Keratinocyte (primary cell): Measurements from ENCODE around the gene ATP8A1. TPM values are rescaled to one million over a fixed set of nuclear protein-coding genes. Genes with fewer than 3 reads are reported as not detected.
"Not testable (repeated sequence)": the region's sequence is repeated elsewhere in the genome, so short reads cannot be mapped to it uniquely, and the experiment has no call there.

ENCODE experiments used
- DNase-seq: peaks from one replicate; pipeline ENCODE4 v3.0.0-alpha.2; 2011; ENCODE audit warnings: low read depth, missing footprints, low spot score
- FAIRE-seq: peaks from 2 replicates; lab custom pipeline; 2011; peaks lifted over from hg19 to GRCh38; lab: Jason Lieb, UNC
- H2AFZ ChIP-seq: 2 replicates; pipeline ENCODE4 v1.6.0; 2012; ENCODE audit warnings: low read length, control low read depth, inconsistent platforms; ENCODE audit not compliant: control insufficient read depth
- H3K27ac ChIP-seq: 2 replicates; pipeline ENCODE4 v1.5.1; 2011; ENCODE audit warnings: low read length; ENCODE audit not compliant: control insufficient read depth, insufficient read depth
- H3K27me3 ChIP-seq: 3 replicates; pipeline ENCODE4 v1.6.0; 2011; ENCODE audit warnings: low read length; ENCODE audit not compliant: control insufficient read depth, insufficient read depth; ENCODE audit errors: extremely low read depth
- H3K36me3 ChIP-seq, 2 experiments: 2 replicates in 1 of 2; 3 replicates in 1 of 2; pipeline ENCODE4 v1.5.1; 2011; ENCODE audit warnings: low read length in 2 of 2, mild to moderate bottlenecking in 1 of 2; ENCODE audit not compliant: control insufficient read depth in 2 of 2, insufficient read depth in 2 of 2; ENCODE audit errors: extremely low read depth in 1 of 2
- H3K4me1 ChIP-seq: 3 replicates; pipeline ENCODE4 v1.5.1; 2011; ENCODE audit warnings: low read length; ENCODE audit not compliant: control insufficient read depth, insufficient read depth; ENCODE audit errors: extremely low read depth
- H3K4me2 ChIP-seq: 3 replicates; pipeline ENCODE4 v1.6.0; 2011; ENCODE audit warnings: low read depth, low read length; ENCODE audit not compliant: control insufficient read depth, insufficient read depth; ENCODE audit errors: extremely low read depth
- H3K4me3 ChIP-seq, 3 experiments: fragments of 200-600 bp in 1 of 3; sonication (generic) in 1 of 3; 2 replicates in 2 of 3; 3 replicates in 1 of 3; pipeline ENCODE4 v1.5.1; 2011 to 2016; ENCODE audit warnings: low read length in 3 of 3, mild to moderate bottlenecking in 3 of 3, control low read depth in 2 of 3, inconsistent platforms in 1 of 3, low read depth in 1 of 3, mixed read lengths in 1 of 3, mixed run types in 1 of 3, moderate library complexity in 1 of 3; ENCODE audit not compliant: control insufficient read depth in 2 of 3, insufficient read depth in 2 of 3; ENCODE audit errors: extremely low read depth in 1 of 3
- H3K79me2 ChIP-seq: 2 replicates; pipeline ENCODE4 v1.6.0; 2012; ENCODE audit warnings: low read length; ENCODE audit not compliant: control insufficient read depth, insufficient read depth
- H3K9ac ChIP-seq: 3 replicates; pipeline ENCODE4 v1.6.0; 2011; ENCODE audit warnings: low read length; ENCODE audit not compliant: control insufficient read depth, insufficient read depth; ENCODE audit errors: extremely low read depth
- H3K9me1 ChIP-seq: 3 replicates; pipeline ENCODE4 v1.6.0; 2011; ENCODE audit warnings: low read length; ENCODE audit not compliant: control insufficient read depth, insufficient read depth; ENCODE audit errors: extremely low read depth
- H3K9me3 ChIP-seq: 2 replicates; pipeline ENCODE4 v1.5.1; 2012; ENCODE audit warnings: low read depth, low read length; ENCODE audit not compliant: control insufficient read depth
- H4K20me1 ChIP-seq: 3 replicates; pipeline ENCODE4 v1.6.0; 2011; ENCODE audit warnings: low read length; ENCODE audit not compliant: control insufficient read depth, insufficient read depth; ENCODE audit errors: extremely low read depth
- CTCF ChIP-seq, 3 experiments: IDR thresholded peaks in 1 of 3; conservative IDR thresholded peaks in 1 of 3; optimal IDR thresholded peaks in 1 of 3; 2 replicates in 2 of 3; 3 replicates in 1 of 3; pipeline versions ENCODE3 to v1.5.1; 2011; ENCODE audit warnings: low read length in 3 of 3, mild to moderate bottlenecking in 3 of 3, moderate library complexity in 2 of 3, control low read depth in 1 of 3, inconsistent platforms in 1 of 3; ENCODE audit not compliant: insufficient read depth in 2 of 3; ENCODE audit errors: extremely low read depth in 1 of 3
- EZH2 ChIP-seq: IDR thresholded peaks from one replicate; pipeline ENCODE4 v1.6.1; 2012; ENCODE audit warnings: inconsistent platforms, mild to moderate bottlenecking, low read length, moderate library complexity
- dilution Hi-C: fragments of 300-500 bp; cut with MboI; formaldehyde crosslinking; loops from one replicate; pipeline ENCODE4 v1.7.0; 2020; ENCODE audit warnings: low sequenced_read_pairs; ENCODE audit not compliant: extremely low pct_ligation_motif_present
- polyA plus RNA-seq, 5 experiments: library from polyadenylated mRNA; depleted of rRNA in 3 of 5; stranded (reverse) in 3 of 5; stranded (forward) in 1 of 5; unstranded in 1 of 5; fragments of >200 nt; gene quantifications; 1 replicate in 1 of 5; 2 replicates in 3 of 5; 3 replicates in 1 of 5; pipeline versions ENCODE4 v1.2.1 to v1.2.3, GENCODE V29; 2011 to 2012; ENCODE audit warnings: missing spikeins in 2 of 5, low read depth in 1 of 5, low replicate concordance in 1 of 5

Gene ATP8A1
- polyA plus RNA-seq, 1 donor (not counting 4 experiments of a cell fraction or from before 2014, with no cell fraction given) = 0.20 TPM

- no peaks in the 10 kb centered on the region for H3K9me3 ChIP-seq
- H3K79me2 ChIP-seq = no peaks in the 10 kb centered on the region
- FAIRE-seq = no peak
- no peaks in the 10 kb centered on the region for H3K9me1 ChIP-seq
- no peak overlapping the region for H2AFZ ChIP-seq
- H3K4me1 ChIP-seq = no peaks in the 10 kb centered on the region
- no peak overlapping the region for H3K4me2 ChIP-seq
- no peak overlapping the region for H3K4me3 ChIP-seq
- no peaks in the 10 kb centered on the region for H3K27me3 ChIP-seq
- H3K9ac ChIP-seq = no peak overlapping the region
- H3K27ac ChIP-seq = no peak overlapping the region
- dilution Hi-C loops = no loop called here
- DNase-seq = no peak
- TF ChIP-seq EZH2 (no peak), CTCF (optimal IDR thresholded peaks at IDR 0.05 in 1 of 3, IDR thresholded peaks at IDR 0.05 in 1 of 3, conservative IDR thresholded peaks at IDR 0.05 in 1 of 3; ENCODE audit: extremely low read depth in 1 of 3, insufficient read depth in 2 of 3, low read length in 3 of 3) (no peak)
- H4K20me1 ChIP-seq = no peaks in the 10 kb centered on the region
- H3K36me3 ChIP-seq = no peaks in the 10 kb centered on the region
These were observed 169.7 kb downstream of the ATP8A1 start for GRCh38 chr4:42487230-42487629.

DNA sequence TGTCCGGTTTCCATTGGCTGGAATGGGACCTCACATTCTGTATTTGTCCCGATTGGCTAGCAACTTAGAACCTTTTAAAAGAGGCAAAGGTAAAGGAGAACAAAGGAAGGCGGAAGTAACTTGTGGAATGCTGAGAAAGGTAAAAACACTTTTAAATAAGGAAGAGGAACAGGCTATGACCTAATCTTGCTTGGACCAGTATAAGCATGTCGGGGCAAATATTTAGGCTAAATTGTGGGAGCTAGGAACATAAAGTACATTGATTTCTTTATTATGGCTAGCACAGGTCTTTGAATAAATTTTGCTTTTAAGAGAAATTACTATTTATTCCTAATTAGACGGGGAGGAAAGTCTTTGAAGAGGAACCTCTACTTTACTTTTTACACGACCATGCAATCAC lies 170.7 kb downstream of the ATP8A1 start:
- H3K79me2 ChIP-seq, H3K27ac ChIP-seq, H3K36me3 ChIP-seq, H2AFZ ChIP-seq, H3K4me3 ChIP-seq, H4K20me1 ChIP-seq, H3K4me1 ChIP-seq, dilution Hi-C loops, FAIRE-seq, H3K9me1 ChIP-seq, H3K9me3 ChIP-seq, H3K9ac ChIP-seq, DNase-seq, H3K27me3 ChIP-seq, H3K4me2 ChIP-seq: not testable (repeated sequence)

DNA sequence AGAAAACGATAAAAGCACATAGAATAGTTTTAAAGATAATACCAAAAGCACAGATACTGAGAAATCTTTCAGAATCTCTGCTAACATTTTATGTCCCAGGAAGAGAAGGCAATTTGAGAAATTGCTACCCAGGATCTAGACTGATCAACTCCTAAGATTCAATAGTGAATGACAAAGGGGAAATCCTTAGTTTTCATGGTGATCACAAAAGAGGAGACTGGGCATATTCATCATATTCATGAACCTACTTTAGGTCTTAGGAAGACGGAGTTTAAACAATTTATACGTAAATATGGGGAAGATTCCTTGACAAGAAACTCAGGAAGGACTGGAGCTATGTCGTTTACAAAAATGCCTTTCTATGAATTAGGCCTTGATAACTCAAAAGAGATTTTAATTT lies 172.3 kb downstream of the ATP8A1 start:
- Histone ChIP-seq H3K27me3 (no peaks in the 10 kb centered on the region), H3K9ac (no peak overlapping the region), H3K79me2 (no peaks in the 10 kb centered on the region), H3K27ac (no peak overlapping the region), H3K36me3 (no peaks in the 10 kb centered on the region), H3K9me3 (no peaks in the 10 kb centered on the region), H3K4me1 (no peaks in the 10 kb centered on the region), H4K20me1 (no peaks in the 10 kb centered on the region), H3K4me2 (no peak overlapping the region), H3K4me3 (no peak overlapping the region), H3K9me1 (no peaks in the 10 kb centered on the region), H2AFZ (no peak overlapping the region)
- TF ChIP-seq CTCF (optimal IDR thresholded peaks at IDR 0.05 in 1 of 3, IDR thresholded peaks at IDR 0.05 in 1 of 3, conservative IDR thresholded peaks at IDR 0.05 in 1 of 3; ENCODE audit: extremely low read depth in 1 of 3, insufficient read depth in 2 of 3, low read length in 3 of 3) (no peak), EZH2 (no peak)
- DNase-seq (no peak), FAIRE-seq (no peak)
- dilution Hi-C loops = no loop called here
